Stimulated activated CD4-positive, alpha-beta T cell treated with anti-CD3 and anti-CD28 coated beads, Interleukin-12 subunit alpha, Interleukin-12 subunit beta, amount 100 ng/mL, for 24 hours (primary cell): ENCODE data around the gene TECPR2.
"Not testable (repeated sequence)": the region's sequence is repeated elsewhere in the genome, so short reads cannot be mapped to it uniquely, and the experiment has no call there.

Experiments
- DNase-seq, 2 experiments: peaks; one replicate each; pipeline ENCODE4 v3.0.0-alpha.2; 2020; ENCODE audit warnings: low read depth in 2 of 2

Gene TECPR2, protein sequence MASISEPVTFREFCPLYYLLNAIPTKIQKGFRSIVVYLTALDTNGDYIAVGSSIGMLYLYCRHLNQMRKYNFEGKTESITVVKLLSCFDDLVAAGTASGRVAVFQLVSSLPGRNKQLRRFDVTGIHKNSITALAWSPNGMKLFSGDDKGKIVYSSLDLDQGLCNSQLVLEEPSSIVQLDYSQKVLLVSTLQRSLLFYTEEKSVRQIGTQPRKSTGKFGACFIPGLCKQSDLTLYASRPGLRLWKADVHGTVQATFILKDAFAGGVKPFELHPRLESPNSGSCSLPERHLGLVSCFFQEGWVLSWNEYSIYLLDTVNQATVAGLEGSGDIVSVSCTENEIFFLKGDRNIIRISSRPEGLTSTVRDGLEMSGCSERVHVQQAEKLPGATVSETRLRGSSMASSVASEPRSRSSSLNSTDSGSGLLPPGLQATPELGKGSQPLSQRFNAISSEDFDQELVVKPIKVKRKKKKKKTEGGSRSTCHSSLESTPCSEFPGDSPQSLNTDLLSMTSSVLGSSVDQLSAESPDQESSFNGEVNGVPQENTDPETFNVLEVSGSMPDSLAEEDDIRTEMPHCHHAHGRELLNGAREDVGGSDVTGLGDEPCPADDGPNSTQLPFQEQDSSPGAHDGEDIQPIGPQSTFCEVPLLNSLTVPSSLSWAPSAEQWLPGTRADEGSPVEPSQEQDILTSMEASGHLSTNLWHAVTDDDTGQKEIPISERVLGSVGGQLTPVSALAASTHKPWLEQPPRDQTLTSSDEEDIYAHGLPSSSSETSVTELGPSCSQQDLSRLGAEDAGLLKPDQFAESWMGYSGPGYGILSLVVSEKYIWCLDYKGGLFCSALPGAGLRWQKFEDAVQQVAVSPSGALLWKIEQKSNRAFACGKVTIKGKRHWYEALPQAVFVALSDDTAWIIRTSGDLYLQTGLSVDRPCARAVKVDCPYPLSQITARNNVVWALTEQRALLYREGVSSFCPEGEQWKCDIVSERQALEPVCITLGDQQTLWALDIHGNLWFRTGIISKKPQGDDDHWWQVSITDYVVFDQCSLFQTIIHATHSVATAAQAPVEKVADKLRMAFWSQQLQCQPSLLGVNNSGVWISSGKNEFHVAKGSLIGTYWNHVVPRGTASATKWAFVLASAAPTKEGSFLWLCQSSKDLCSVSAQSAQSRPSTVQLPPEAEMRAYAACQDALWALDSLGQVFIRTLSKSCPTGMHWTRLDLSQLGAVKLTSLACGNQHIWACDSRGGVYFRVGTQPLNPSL (N-terminal part only)

DNA sequence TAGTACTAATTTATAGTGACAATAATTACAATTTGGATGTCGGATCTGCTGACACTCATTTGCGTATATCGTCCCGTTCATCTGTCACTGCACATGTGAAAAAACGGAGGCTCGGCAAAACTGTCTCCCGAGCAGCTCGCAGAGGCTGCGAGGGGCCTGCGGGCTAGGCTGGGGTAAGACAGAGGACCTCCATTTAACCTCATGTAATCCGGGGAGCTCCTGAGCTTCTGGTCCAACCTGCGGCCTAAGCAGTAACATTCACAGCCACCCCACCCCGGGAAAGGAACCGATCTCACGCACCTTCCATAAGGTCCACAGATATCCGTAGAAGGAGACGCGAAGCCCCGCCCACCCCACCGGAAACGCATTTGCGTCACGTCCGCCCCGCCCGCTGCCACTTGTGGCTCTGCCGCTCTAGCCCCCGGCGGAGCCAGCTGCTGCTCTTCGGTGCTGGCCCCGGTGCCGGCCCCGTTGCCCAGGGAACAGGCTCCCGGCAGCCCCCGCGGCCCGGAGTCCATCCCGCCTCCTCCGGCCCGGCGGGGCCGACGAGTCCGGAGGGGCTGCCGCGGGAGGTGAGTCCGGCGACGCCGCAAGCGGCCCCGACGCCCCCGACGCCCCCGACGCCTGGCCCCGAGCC, at the start of gene TECPR2, which contains the start of gene CINP:
TSS of gene TECPR2 (plus strand) at position 397 of the 637 bp plus-strand sequence. CDS start 13,781 bp downstream, outside the sequence.
TSS of gene CINP (minus strand) at position 346 of the 637 bp plus-strand sequence. CDS start at position 307, 39 bp downstream.
- DNase-seq = peak; percentile 92 to 98

DNA sequence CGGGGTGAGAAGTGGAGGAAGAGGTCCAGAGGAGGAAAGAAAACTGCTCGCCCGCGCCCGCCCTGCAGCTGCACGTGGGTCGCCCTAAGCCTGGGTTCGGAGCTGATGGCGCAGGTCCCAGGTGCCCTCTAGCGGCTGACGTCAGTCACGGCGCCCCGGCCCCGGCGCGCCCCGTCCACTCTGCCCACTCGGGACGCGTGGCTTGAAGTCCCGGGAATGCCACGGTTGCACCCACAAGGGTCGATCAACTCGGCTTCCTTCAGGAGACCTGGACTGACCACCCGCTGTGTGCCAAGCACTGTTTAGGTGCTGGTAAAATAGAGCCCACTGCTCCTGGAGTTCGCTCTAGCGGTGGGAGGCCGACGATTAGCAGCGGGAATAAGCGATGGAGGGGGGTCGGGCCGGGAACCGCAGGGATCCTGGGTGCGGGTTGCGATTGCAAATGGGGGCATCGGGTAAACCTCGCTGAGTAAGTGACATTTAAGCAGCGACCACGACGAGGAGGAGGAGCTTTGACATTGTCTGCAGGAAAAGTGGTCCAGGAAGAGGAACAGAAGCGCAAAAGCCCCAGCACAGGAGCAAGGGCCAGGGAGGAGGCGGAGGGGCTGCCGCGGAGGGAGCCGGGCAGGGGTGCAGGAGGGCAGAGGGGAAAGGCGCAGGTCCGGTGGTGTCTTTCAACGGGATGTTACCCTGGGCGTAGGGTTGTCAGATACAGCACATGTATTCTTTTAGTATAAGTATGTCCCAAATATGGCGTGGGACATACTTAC, 48.3 kb upstream of the TECPR2 start:
- DNase-seq = peak; percentile 57 to 75

DNA sequence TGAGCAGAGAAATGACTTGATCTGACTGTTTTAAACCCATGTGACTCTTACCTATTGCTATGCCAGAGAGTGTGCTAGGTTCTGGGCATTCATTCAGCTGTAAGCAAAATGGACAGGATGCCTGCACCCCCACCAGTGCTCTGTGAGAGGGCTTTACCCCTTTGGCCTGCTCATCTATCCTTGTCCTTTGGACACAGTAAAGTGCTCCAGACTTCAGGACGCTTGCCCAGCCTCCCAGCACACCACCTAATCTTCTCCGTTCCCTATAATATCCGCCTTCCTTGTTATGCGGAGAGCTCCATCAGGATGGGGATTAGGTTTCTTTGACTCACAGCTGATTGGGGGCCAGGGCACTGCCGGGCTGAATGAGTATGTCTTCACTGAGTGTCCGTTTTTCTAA, 47.6 kb upstream of the TECPR2 start:
- DNase-seq = no peak

DNA sequence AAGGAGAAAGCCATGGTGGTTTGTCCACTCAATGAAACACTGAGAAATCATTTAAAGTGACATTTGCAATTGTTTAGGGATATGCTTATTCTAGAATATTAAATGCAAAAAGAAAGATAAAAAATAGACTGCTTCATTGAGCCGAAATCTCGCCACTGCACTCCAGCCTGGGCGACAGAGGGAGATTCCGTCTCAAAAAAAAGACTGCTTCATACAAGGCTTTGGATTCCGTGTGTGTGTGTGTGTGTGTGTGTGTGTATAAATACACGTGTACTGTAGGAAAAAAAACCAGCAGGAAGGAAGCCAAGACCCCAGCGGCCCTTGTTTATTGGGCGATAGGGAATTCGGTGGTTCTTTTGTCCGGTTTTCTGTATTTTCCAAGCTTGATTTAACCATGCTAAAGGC, 46.4 kb upstream of the TECPR2 start:
- DNase-seq = no peak

DNA sequence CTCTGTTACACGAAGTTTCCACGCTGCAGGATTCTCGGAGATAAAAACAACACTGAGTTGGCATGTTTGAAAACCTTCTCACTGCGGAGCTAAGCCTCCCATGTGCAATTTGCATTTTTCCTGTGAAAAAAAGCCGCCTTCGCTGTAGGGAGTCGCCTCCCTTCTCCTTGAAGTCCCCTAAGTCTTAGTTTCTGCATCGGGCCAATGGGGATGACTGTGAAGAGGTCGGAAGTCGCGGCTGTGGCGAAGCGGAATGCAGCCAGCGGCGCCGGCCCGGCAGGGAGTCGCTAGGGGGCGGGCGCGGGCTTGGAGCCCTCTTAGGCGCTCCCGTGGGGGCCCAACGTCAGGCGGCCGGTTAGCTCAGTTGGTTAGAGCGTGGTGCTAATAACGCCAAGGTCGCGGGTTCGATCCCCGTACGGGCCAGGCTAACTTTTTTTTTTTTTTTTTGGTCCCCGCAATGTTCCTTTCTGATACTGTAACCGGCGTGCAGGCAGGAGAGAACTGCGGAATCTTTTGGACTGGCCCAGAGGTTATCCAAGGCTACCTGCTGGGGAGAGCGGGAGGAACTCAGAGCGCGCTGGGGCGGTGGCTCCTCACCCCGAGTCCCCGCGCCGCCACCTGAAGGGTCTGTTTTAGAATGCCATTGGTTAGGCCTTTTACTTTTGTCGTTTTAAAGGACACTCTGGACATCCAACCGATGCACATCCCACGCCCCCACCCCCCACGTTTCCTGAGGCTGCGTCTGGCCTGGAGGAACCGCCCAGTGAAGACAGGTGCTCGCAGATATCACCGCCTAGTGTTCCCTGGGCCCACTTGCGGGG, 45.8 kb upstream of the TECPR2 start:
- DNase-seq = peak; percentile 93 to 97

DNA sequence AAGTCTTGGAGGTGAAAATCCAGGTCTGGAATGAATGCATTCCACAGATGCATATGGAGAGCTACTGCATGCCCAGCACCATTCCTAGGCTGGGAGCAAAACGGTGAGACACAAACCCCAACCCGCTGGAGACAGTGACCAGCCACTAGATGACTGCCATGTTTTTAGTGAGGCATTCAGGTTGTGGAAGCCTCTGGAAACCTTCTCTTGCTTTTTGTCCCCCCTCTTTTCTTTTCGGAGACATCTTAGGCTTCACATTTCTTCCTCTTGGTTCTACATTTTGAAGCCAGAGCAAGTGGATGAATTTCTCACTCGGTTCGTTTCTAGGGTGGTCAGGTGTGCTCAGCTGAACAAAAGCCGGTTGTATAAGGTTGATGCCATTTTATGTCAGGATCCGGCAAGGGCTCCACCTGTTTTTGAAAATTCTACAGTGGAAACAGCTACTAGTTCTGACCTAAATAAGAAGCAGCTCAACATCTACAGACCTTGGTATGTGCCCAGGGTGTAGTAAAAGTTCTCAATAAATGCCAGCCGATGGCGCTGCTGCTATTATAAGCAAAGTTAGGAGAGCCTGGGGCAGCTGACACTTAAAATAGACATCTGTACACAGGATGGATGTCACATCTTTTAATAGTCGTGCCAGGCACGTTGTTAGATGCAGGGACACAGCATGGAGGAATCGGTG, 45.0 kb upstream of the TECPR2 start:
- no peak for DNase-seq

DNA sequence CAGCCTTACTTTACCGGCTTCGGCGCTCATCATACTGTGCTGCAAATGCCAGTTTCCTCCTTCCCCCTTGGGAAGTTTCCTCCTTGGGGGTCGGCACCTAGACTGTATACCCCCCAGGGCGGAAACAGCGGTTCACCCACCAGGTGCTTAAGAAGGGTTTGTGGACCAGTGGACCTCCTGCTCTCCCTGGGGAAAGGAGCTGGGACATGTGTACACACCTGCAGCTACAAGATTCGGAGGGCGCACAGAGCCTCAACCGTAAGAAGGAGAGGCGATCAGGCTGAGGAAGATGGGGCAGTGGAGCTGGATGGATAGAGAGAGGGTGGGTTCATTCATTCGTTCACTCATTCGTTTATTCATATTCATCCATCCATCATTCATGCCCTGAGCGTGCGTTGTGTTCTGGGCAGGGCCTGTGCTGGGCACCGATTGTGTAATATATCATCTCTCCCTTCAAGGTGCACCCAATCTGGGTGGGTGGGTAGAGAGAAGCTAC, 43.9 kb upstream of the TECPR2 start:
- DNase-seq = no peak

DNA sequence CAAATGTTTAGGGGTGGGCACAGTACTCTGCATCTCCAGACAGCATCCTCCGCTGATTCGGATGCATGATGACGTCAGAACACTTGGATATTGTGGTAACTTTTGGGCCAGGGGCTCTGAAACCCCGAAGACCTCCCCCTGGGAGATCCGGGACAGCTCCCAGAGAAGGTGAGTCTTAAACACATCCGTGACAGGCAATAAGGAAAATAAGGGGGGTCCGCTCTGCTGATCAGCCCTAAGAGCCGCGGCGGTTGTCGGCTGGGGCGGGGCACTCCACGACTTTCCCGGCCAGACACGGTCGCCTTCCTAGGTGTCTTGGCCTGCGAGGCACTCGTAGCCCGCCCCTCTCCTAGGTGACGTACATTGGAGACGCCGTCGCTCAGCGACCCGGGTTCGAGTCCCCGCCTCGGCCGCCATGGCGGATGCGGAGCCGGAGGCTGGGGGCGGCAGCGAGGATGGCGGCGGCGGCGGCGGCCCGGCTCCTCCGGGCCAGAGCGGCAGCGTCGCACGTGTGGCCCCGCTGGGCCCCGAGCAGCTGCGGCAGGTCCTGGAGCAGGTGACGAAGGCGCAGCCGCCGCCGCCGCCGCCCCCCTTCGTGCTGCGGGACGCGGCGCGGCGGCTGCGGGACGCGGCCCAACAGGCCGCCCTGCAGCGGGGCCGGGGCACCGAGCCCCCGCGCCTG, 43.2 kb upstream of the TECPR2 start, which contains the start of gene ZNF839:
TSS of gene ZNF839 (plus strand) at position 396 of the 682 bp plus-strand sequence. CDS start at position 416, 20 bp downstream.
- peak; percentile 91 to 95 for DNase-seq

DNA sequence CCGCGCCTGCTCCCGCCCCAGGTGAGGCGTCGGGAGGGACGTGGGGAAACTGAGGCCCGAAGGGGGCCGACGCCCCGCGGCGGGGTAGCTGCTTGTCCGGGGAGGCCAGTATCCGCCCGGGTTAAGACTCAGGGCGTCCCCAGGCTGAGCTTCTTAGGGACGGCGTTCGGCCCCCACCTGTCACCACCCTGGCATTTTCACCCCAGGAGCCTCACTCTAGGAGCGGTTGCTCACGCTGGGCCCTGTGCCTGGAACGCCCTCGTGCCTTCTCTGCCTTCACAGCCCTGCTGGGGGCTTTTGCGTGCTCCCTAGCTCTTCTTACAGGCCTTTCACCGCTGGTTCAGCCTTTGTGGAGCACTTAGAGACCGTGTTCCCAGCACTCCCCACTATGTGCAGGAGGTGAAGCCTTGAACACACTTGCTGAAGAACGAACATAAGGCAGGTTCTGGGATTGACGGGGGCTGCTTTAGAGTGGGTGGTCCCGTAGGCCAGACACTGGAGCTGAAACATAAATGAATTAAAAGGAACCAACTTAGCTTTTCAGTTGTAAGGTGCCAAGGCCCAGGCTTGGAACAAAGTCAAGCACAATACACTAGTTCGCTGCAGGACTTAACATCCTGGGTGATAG, 42.6 kb upstream of the TECPR2 start:
- DNase-seq = peak in 1 of 2 experiments; percentile 21

DNA sequence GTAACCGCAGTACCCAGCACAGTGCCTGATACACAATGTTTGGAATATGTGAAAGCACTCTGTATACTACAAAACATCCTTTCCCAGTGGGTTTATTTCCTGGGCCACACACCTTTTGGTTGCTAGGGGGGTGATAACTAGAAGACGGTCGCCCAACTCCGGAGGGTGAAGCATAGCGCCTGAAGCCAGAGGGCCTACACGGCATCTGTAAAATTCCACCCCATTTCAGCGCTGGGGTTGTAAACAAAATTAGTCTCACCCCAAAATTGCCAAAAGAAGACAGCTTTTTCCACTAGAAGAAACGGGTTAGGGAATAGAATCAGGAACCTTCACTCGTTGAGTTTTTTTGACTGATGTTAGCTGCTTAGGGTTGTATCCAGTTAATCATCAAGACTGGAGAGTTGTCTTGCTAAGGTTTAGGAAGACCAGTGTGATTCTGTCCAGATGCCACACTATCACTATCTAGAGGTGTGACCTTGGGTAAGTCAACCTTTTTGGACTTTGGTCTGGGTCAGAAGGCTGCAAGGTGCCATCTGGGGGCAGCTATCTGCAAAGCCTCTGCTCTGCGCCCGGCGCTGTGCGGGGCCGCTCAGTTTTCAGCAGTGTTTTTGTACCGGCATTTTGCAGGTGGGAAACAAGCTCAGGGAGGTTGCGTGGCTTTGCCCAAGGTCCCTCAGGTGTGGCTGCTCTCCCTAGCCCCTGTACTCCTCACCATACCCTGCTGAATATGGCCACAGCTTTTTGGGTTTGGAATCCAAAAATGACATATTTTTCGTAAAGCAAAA, 41.9 kb upstream of the TECPR2 start:
- DNase-seq = no peak

DNA sequence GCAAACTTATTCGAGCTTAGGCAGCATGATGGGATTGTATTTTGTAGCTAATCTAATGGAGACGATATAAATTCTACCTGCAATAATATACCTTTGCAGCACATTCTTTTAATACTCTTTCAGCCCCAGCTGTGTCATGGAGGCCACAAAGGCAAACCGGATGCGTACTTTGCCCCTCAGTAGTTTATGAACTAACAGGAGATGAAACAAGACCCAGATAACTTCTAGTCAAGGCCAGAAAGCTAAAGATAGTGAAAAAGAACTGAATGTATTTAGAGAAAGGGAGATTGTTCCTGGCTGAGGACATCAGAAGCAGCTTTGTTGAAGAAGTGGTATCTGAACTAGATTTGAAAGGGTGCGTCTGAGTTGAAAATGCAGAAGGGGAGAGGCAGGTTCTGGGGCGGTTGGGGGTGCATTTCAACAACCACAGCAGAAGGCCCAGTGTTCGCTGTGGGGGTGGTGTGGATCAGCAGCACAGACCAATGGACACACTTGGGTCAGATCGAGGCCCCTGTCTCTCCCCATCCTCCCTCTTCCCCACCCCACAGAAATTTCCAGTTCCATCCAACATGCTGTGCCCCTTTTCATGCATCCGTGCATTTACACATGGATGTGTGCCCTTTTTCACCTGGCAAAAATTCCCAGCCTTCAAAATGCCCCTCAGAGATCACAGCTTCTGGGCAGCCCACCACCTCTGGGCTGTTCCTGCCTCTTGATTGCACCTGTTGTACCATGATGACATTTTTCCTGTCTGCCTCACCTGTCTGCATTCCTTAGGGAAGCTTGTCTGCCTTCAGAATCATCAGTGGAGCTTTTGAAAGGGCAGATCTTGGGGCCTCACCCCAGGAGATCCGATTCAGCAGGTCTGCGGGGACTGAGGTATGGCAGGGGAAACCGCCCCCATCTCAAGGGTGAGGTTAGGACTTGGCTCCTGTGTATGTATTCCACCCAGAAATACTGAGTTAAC, 41.0 kb upstream of the TECPR2 start:
- no peak for DNase-seq

DNA sequence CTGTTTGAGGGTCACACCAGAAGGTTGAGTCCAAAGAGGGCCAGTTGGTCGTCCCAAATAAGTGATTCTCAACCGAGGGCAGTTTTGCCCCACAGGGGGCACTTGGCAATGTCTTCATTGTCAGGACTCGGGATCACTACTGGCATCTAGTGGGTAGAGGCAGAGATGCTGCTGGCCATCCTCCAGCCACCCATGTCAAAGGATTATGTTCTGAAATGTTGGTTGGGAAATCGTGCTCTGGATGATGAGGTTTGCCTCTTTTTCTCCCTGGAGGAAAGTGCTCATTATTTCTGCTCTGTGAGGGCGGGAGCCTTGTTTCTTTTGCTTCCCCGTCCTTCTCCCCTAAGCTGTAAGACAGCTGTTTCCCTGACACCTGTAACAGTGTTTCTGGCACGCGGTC, 39.6 kb upstream of the TECPR2 start:
- no peak for DNase-seq

DNA sequence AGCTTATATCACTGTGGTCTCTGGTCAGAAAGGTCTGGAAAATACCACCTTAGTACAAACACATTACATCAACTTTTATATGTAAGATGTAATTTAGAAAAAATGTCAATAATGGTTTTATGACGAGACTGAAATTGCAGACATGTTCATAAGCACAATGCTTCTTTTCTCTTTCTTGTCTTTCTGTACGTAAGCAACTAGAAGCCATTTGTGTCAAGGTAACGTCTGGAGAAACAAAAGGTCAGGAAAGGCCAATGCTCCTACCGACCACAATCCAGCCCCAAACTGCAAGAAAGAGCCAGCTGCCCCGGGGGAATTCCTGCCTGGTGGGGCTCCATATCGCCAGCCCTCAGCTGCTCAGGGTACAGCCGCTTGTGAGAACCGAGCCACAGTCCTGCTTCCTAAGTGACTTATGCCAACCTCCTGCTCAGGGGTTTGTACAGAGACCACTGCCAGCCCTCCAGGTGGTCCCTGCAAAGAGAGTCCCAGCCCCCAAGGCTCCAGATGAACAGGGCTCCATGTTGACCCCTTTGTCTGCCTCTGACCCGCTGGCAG, 36.9 kb upstream of the TECPR2 start:
- no peak for DNase-seq

DNA sequence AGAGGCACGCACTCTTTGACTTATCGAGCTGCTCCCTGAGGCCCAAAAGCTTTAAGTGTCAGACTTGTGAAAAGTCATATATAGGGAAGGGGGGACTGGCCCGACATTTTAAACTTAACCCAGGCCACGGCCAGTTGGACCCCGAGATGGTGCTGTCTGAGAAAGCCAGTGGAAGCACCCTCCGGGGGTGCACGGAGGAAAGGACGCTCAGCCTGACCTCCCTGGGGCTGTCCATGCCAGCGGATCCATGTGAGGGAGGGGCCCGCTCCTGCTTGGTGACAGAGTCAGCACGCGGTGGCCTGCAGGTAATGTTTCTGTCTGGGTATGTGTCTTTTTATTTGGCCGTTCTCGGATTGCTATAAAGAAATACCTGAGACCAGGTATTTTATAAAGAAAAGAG, 36.2 kb upstream of the TECPR2 start:
- DNase-seq = no peak

DNA sequence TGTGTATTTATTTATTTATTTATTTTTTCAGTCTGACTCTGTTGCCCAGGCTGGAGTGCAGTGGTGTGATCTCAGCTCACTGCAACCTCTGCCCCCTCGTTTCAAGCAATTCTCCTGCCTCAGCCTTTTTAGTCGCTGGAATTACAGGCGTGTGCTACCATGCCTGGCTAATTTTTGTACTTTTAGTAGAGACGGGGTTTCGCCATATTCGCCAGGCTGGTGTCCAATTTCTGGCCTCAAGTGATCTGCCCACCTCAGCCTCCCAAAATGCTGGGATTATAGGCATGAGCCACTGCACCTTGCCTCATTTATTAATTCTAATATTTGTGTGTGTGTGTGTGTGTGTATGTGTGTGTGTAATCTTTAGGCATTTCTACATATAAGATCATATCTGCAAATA, 33.4 kb upstream of the TECPR2 start:
- not testable (repeated sequence) for DNase-seq
